Tibial artery (tissue), 4 donors: ENCODE data around the gene KCNJ9.

Experiments
- DNase-seq, 2 donors: peaks; one replicate each; pipeline ENCODE4 v3.0.0-alpha.2; 2019
- H3K27ac ChIP-seq, 2 donors: fragments of 200-600 bp; sonication (generic) in 1 of 2; 1 replicate in 1 of 2; 2 replicates in 1 of 2; pipeline ENCODE4 v1.5.1; 2018 to 2019; ENCODE audit warnings: mild to moderate bottlenecking in 1 of 2
- H3K27me3 ChIP-seq, 2 donors: fragments of 200-600 bp; sonication (generic) in 1 of 2; one replicate each; pipeline versions ENCODE4 v1.5.1 to v1.6.0; 2016 to 2019
- H3K36me3 ChIP-seq, 3 donors: fragments of 200-600 bp; sonication (generic) in 2 of 3; one replicate each; pipeline ENCODE4 v1.5.1; 2016 to 2019; ENCODE audit warnings: mild to moderate bottlenecking in 2 of 3
- H3K4me1 ChIP-seq, 4 donors: fragments of 200-600 bp; sonication (generic) in 2 of 4; 1 replicate in 3 of 4; 2 replicates in 1 of 4; pipeline ENCODE4 v1.5.1; 2016 to 2019
- H3K4me3 ChIP-seq, 2 donors: fragments of 200-600 bp; sonication (generic) in 1 of 2; 1 replicate in 1 of 2; 2 replicates in 1 of 2; pipeline ENCODE4 v1.5.1; 2018 to 2019; ENCODE audit warnings: mild to moderate bottlenecking in 2 of 2
- H3K9me3 ChIP-seq, 3 donors: fragments of 200-600 bp; sonication (generic) in 1 of 3; one replicate each; pipeline ENCODE4 v1.5.1; 2016 to 2019
- CTCF ChIP-seq, 2 experiments: fragments of 200-600 bp in 1 of 2; fragments of 450-650 bp in 1 of 2; IDR thresholded peaks; one replicate each; pipeline ENCODE4 v1.5.1; 2017 to 2019; ENCODE audit warnings: antibody characterized with exemption in 2 of 2, mild to moderate bottlenecking in 1 of 2, moderate library complexity in 1 of 2
- intact Hi-C: fragments of 100-400 bp; cut with DNase I; formaldehyde crosslinking; loops from one replicate; pipeline ENCODE4 v1.15.0; 2023; ENCODE audit warnings: low total_unique reads

KCNJ9 gene

GRCh38 chr1:160101717-160102522, 20.6 kb downstream of the KCNJ9 start:
- no peaks in the 10 kb centered on the region for H3K36me3 ChIP-seq
- no peak for TF ChIP-seq CTCF (IDR thresholded peaks at IDR 0.05)
- H3K4me3 ChIP-seq, result no peak overlapping the region
- no peaks in the 10 kb centered on the region for H3K9me3 ChIP-seq
- DNase-seq, result no peak
- H3K27ac ChIP-seq, result peak overlapping the region; percentile 96 to 99
- H3K27me3 ChIP-seq, result no peaks in the 10 kb centered on the region
- intact Hi-C loops, result loop anchor here (5.0 to 10.0 kb wide), 2 partner anchors 115 to 153 kb away; no protein-coding TSS in a partner anchor
- H3K4me1 ChIP-seq, result peaks cover 0 to 54% (median 50%) of the 10 kb centered on the region in 4 donors

- intact Hi-C loops, result loop anchor here (5.0 to 10.0 kb wide), 2 partner anchors 113 to 151 kb away; no protein-coding TSS in a partner anchor
- Histone ChIP-seq H3K4me3 (no peak overlapping the region), H3K36me3 (no peaks in the 10 kb centered on the region), H3K9me3 (no peaks in the 10 kb centered on the region), H3K27me3 (no peaks in the 10 kb centered on the region), H3K4me1 (peaks cover 0 to 44% (median 41%) of the 10 kb centered on the region in 4 donors), H3K27ac (peak overlapping the region; percentile 39 to 99)
- no peak for DNase-seq
- TF ChIP-seq CTCF (IDR thresholded peaks at IDR 0.05), result no peak
Measured at GRCh38 chr1:160103658-160104408, 22.5 kb downstream of the KCNJ9 start.

GRCh38 chr1:160104486-160104885, 23.1 kb downstream of the KCNJ9 start:
- DNase-seq, result no peak
- no peaks in the 10 kb centered on the region for H3K27me3 ChIP-seq
- H3K36me3 ChIP-seq, result no peaks in the 10 kb centered on the region
- H3K4me1 ChIP-seq, result peaks cover 0 to 46% (median 42%) of the 10 kb centered on the region in 4 donors
- intact Hi-C loops, result loop anchor here (5.0 to 10.0 kb wide), 2 partner anchors 113 to 150 kb away; no protein-coding TSS in a partner anchor
- TF ChIP-seq CTCF (IDR thresholded peaks at IDR 0.05), result no peak
- no peak overlapping the region for H3K4me3 ChIP-seq
- no peaks in the 10 kb centered on the region for H3K9me3 ChIP-seq
- H3K27ac ChIP-seq, result peak overlapping the region; percentile 39 to 99

GRCh38 chr1:160105155-160105554, 23.8 kb downstream of the KCNJ9 start:
- Histone ChIP-seq H3K4me1 (peaks cover 0 to 47% (median 38%) of the 10 kb centered on the region in 4 donors), H3K4me3 (no peak overlapping the region), H3K27ac (peak overlapping the region in 1 of 2 donors; percentile 39), H3K27me3 (no peaks in the 10 kb centered on the region), H3K36me3 (no peaks in the 10 kb centered on the region), H3K9me3 (no peaks in the 10 kb centered on the region)
- TF ChIP-seq CTCF (IDR thresholded peaks at IDR 0.05), result no peak
- intact Hi-C loops, result loop anchor here (10.0 kb wide), 1 partner anchor 150 kb away; no protein-coding TSS in a partner anchor
- DNase-seq, result no peak

- TF ChIP-seq CTCF (IDR thresholded peaks at IDR 0.05), result no peak
- intact Hi-C loops, result loop anchor here (10.0 kb wide), 1 partner anchor 147 kb away; no protein-coding TSS in a partner anchor
- no peak overlapping the region for H3K27ac ChIP-seq
- no peaks in the 10 kb centered on the region for H3K27me3 ChIP-seq
- no peaks in the 10 kb centered on the region for H3K9me3 ChIP-seq
- no peak for DNase-seq
- H3K4me3 ChIP-seq, result no peak overlapping the region
- H3K4me1 ChIP-seq, result peaks cover 0 to 41% (median 23%) of the 10 kb centered on the region in 4 donors
- no peaks in the 10 kb centered on the region for H3K36me3 ChIP-seq
Measured at GRCh38 chr1:160107512-160107911, 26.2 kb downstream of the KCNJ9 start.
